Smooth muscle cell (in vitro differentiated cells): ENCODE data around the gene CMSS1. TPM values are rescaled to one million over a fixed set of nuclear protein-coding genes. Genes with fewer than 3 reads are reported as not detected.
A peak's percentile ranks its signal among the peaks of the same experiment; 100 is the strongest.

Source experiments
- DNase-seq: peaks from one replicate; lab custom pipeline; 2025; ENCODE audit not compliant: unreplicated experiment; lab: John Stamatoyannopoulos, UW
- H2AFZ ChIP-seq: fragments of 200-600 bp; sonication (generic); 2 replicates; pipeline ENCODE4 v1.6.0; 2016; ENCODE audit warnings: antibody characterized with exemption, low read depth, mild to moderate bottlenecking
- H3F3A ChIP-seq: fragments of 200-600 bp; sonication (generic); 2 replicates; pipeline ENCODE4 v1.6.0; 2017; ENCODE audit warnings: antibody characterized with exemption, low read depth
- H3K27ac ChIP-seq: fragments of 200-600 bp; sonication (generic); 2 replicates; pipeline ENCODE4 v1.5.1; 2016; ENCODE audit warnings: low read depth, mild to moderate bottlenecking
- H3K27me3 ChIP-seq: fragments of 200-600 bp; sonication (generic); 2 replicates; pipeline ENCODE4 v1.6.1; 2016; ENCODE audit warnings: low read depth, mild to moderate bottlenecking
- H3K36me3 ChIP-seq: fragments of 200-600 bp; sonication (generic); 2 replicates; pipeline ENCODE4 v1.5.1; 2016; ENCODE audit warnings: low read depth
- H3K4me1 ChIP-seq: fragments of 200-600 bp; sonication (generic); 2 replicates; pipeline ENCODE4 v1.5.1; 2016; ENCODE audit warnings: low read depth
- H3K4me2 ChIP-seq: fragments of 200-600 bp; sonication (generic); 2 replicates; pipeline ENCODE4 v1.6.0; 2016; ENCODE audit warnings: mild to moderate bottlenecking
- H3K4me3 ChIP-seq: fragments of 200-600 bp; sonication (generic); 2 replicates; pipeline ENCODE4 v1.5.1; 2016; ENCODE audit warnings: mild to moderate bottlenecking
- H3K79me2 ChIP-seq: fragments of 200-600 bp; sonication (generic); 2 replicates; pipeline ENCODE4 v1.6.0; 2016; ENCODE audit warnings: low read depth, mild to moderate bottlenecking
- H3K9ac ChIP-seq: fragments of 200-600 bp; sonication (generic); 2 replicates; pipeline ENCODE4 v1.6.0; 2016; ENCODE audit warnings: low read depth
- H3K9me3 ChIP-seq: fragments of 200-600 bp; sonication (generic); replicated peaks from 2 replicates; pipeline ENCODE4 v1.5.1; 2016; ENCODE audit warnings: low read depth
- H4K20me1 ChIP-seq: fragments of 200-600 bp; sonication (generic); 2 replicates; pipeline ENCODE4 v1.6.0; 2016; ENCODE audit warnings: low read depth
- WGBS: methylation state at CpG from one replicate; pipeline ENCODE4 v1.1.7; 2016; ENCODE audit warnings: low lambda C conversion rate; 5-methylcytosine and 5-hydroxymethylcytosine counted together
- polyA plus RNA-seq: library from polyadenylated mRNA; unstranded; fragments of >200 nt; fragmentation: Nextera tagmentation; extraction: Ambion mirVana; gene quantifications from 2 replicates; pipeline ENCODE4 v1.2.1, GENCODE V29; 2016
- total RNA-seq: library from RNA; depleted of rRNA; stranded (reverse); fragments of >200 nt; gene quantifications from 2 replicates; pipeline ENCODE4 v1.2.3, GENCODE V29; 2014
- TF ChIP-seq, protein P1 (sequence below): fragments of 200-600 bp; sonication (generic); IDR thresholded peaks from 2 replicates; pipeline ENCODE4 v1.5.1; 2017; ENCODE audit warnings: borderline replicate concordance, mild to moderate bottlenecking, antibody characterized with exemption; ENCODE audit not compliant: insufficient read depth, poor library complexity, severe bottlenecking

The CMSS1 gene
- total and polyA plus RNA-seq, 2 experiments from 2014 or later: 19.2 to 24.1 TPM

DNA sequence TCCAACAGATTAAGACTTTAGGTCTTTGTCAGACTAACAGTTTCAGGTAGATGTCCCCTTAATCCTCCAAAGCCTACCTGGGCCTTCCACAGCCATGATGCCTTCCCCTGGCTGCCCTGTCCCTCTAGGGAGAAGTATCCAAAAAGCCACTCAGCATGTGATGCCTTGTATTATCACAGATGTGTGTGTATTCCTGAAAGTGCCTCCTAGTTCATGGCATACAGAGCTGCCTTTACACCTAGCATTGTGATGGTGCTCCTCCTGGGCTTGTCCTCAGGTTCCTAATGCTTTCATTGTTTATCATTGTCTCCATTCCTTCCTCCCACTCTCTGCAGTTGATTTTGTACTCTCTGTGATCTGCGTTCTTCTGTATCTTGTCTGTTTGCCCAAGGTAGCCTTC lies 43.6 kb downstream of the CMSS1 start:
- H3K9me3 ChIP-seq: no peaks in the 10 kb centered on the region
- peak overlapping the region; percentile 64 for H3K9ac ChIP-seq
- H3K27me3 ChIP-seq: no peaks in the 10 kb centered on the region
- no peak overlapping the region for H3K4me3 ChIP-seq
- peaks cover 17% of the 10 kb centered on the region for H3K4me1 ChIP-seq
- H2AFZ ChIP-seq: no peak overlapping the region
- no peak for DNase-seq
- TF ChIP-seq, protein P1, sequence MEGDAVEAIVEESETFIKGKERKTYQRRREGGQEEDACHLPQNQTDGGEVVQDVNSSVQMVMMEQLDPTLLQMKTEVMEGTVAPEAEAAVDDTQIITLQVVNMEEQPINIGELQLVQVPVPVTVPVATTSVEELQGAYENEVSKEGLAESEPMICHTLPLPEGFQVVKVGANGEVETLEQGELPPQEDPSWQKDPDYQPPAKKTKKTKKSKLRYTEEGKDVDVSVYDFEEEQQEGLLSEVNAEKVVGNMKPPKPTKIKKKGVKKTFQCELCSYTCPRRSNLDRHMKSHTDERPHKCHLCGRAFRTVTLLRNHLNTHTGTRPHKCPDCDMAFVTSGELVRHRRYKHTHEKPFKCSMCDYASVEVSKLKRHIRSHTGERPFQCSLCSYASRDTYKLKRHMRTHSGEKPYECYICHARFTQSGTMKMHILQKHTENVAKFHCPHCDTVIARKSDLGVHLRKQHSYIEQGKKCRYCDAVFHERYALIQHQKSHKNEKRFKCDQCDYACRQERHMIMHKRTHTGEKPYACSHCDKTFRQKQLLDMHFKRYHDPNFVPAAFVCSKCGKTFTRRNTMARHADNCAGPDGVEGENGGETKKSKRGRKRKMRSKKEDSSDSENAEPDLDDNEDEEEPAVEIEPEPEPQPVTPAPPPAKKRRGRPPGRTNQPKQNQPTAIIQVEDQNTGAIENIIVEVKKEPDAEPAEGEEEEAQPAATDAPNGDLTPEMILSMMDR: no peak
- H3K79me2 ChIP-seq: peaks cover 89% of the 10 kb centered on the region
- peaks cover 52% of the 10 kb centered on the region for H3F3A ChIP-seq
- H3K27ac ChIP-seq: peak overlapping the region; percentile 98
- H3K36me3 ChIP-seq: no peaks in the 10 kb centered on the region
- H3K4me2 ChIP-seq: no peak overlapping the region
- 86% methylated on average over 1 of the region's 1 CpG for WGBS
- H4K20me1 ChIP-seq: peaks cover 58% of the 10 kb centered on the region

DNA sequence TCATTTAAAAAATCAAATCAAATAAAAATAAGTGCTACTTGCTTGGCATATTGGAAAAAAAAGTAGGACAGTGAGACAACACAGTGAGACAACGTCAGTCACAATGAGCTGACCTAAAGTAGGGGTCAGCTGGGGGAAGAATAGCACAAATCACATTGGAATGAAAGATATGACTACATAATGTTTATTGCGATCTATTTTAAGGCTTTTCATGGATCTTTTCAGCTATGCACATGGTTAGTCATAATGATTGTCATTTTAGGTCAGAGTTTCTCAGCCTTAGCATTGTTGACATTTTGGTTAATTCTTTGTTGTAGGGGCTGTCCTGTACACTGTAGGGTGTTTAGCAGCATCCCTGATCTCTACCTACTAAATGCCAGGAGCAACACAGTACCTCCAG lies 44.5 kb downstream of the CMSS1 start:
- Histone ChIP-seq H3K4me2 (no peak overlapping the region), H3K27me3 (no peaks in the 10 kb centered on the region), H3K4me1 (peaks cover 26% of the 10 kb centered on the region), H4K20me1 (peaks cover 58% of the 10 kb centered on the region), H3K9me3 (no peaks in the 10 kb centered on the region), H3K79me2 (peaks cover 89% of the 10 kb centered on the region), H3K4me3 (no peak overlapping the region), H3K9ac (no peak overlapping the region), H2AFZ (no peak overlapping the region), H3F3A (peaks cover 50% of the 10 kb centered on the region), H3K27ac (peak overlapping the region; percentile 98), H3K36me3 (no peaks in the 10 kb centered on the region)
- TF ChIP-seq, protein P1: no peak
- no peak for DNase-seq
- WGBS: 55% methylated on average over 2 of the region's 2 CpGs

DNA sequence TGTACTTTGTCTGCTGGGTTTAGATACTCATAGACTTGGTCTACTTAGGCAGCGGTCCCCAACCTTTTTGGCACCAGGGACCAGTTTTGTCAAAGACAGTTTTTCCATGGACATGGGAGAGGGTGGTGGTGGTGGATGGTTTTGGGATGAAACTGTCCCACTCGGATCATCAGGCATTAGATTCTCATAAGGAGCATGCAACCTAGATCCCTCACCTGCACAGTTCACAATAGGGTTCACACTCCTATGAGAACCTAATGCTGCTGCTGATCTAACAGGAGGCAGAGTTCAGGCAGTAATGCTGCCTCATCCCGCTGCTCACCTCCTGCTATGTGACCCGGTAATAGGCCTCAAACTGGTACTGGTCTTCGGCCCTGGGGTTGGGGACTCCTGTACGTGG lies 45.3 kb downstream of the CMSS1 start:
- H3F3A ChIP-seq: peaks cover 43% of the 10 kb centered on the region
- no peak overlapping the region for H3K9ac ChIP-seq
- H3K4me3 ChIP-seq: no peak overlapping the region
- peaks cover 61% of the 10 kb centered on the region for H4K20me1 ChIP-seq
- peaks cover 89% of the 10 kb centered on the region for H3K79me2 ChIP-seq
- TF ChIP-seq, protein P1: no peak
- no peaks in the 10 kb centered on the region for H3K9me3 ChIP-seq
- no peaks in the 10 kb centered on the region for H3K27me3 ChIP-seq
- 92% methylated on average over 6 of the region's 6 CpGs for WGBS
- no peaks in the 10 kb centered on the region for H3K36me3 ChIP-seq
- peak overlapping the region; percentile 98 for H3K27ac ChIP-seq
- no peak for DNase-seq
- no peak overlapping the region for H2AFZ ChIP-seq
- peaks cover 33% of the 10 kb centered on the region for H3K4me1 ChIP-seq
- no peak overlapping the region for H3K4me2 ChIP-seq

DNA sequence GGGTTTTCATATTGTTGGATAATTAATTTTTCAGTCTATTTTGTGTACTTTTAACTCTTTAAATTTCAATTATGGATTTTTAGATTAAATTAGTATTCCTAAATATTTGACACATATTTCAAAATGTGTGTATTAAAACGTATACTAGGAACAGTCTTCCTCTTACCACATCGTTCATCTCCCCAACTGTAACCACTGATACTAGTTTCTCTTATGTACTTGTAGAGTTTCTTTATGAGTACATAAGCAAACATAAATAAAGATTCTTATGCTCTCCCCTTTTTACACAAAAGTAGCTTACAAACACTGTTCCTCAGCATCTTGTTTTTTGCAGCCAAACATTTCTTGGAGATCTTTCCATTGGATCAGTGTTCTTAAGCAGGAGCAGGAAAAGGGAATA lies 45.9 kb downstream of the CMSS1 start:
- Histone ChIP-seq H3K9ac (no peak overlapping the region), H3K4me3 (no peak overlapping the region), H3K4me1 (peaks cover 39% of the 10 kb centered on the region), H4K20me1 (peaks cover 67% of the 10 kb centered on the region), H3K79me2 (peaks cover 89% of the 10 kb centered on the region), H3K36me3 (no peaks in the 10 kb centered on the region), H2AFZ (no peak overlapping the region), H3K9me3 (no peaks in the 10 kb centered on the region), H3K27ac (peak overlapping the region; percentile 98), H3F3A (peaks cover 45% of the 10 kb centered on the region), H3K4me2 (no peak overlapping the region), H3K27me3 (no peaks in the 10 kb centered on the region)
- DNase-seq: no peak
- TF ChIP-seq, protein P1: no peak
- WGBS: 94% methylated on average over 2 of the region's 2 CpGs
